Stomach (tissue), 4 donors: ENCODE data around the gene AK9.

ENCODE experiments used
- EP300 ChIP-seq: sonication (generic); formaldehyde crosslinking; IDR thresholded peaks from one replicate; pipeline ENCODE4 v1.6.1; 2017; ENCODE audit warnings: antibody characterized with exemption
- TF ChIP-seq, protein P1 (sequence below), 7 experiments: fragments of 450-650 bp in 4 of 7; fragments of 200-600 bp in 3 of 7; sonication (generic) in 3 of 7; IDR thresholded peaks; one replicate each; pipeline ENCODE4 v1.5.1; 2016 to 2019; ENCODE audit warnings: antibody characterized with exemption in 7 of 7, control low read depth in 2 of 7, mild to moderate bottlenecking in 1 of 7

DNA sequence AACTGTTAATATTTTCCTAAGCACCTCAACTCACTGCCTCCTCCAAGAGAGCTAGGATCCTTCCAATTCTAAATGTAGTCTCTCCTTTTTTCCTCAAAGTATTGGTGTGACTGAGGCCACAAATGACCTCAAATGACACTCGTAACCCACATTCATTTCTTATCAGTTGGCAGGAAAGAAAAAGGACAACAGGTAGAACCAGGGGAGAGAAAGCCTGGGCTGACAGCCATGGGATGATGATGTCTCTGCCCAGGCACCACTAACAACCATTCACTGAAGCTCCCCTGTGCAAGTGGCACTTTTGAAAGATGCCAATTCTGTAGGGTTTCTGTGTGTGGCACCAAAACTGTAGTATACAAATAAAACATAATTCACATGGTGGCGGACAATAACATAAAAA, 215.4 kb downstream of the AK9 start:
- TF ChIP-seq, protein P1, sequence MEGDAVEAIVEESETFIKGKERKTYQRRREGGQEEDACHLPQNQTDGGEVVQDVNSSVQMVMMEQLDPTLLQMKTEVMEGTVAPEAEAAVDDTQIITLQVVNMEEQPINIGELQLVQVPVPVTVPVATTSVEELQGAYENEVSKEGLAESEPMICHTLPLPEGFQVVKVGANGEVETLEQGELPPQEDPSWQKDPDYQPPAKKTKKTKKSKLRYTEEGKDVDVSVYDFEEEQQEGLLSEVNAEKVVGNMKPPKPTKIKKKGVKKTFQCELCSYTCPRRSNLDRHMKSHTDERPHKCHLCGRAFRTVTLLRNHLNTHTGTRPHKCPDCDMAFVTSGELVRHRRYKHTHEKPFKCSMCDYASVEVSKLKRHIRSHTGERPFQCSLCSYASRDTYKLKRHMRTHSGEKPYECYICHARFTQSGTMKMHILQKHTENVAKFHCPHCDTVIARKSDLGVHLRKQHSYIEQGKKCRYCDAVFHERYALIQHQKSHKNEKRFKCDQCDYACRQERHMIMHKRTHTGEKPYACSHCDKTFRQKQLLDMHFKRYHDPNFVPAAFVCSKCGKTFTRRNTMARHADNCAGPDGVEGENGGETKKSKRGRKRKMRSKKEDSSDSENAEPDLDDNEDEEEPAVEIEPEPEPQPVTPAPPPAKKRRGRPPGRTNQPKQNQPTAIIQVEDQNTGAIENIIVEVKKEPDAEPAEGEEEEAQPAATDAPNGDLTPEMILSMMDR (IDR thresholded peaks at IDR 0.05): no peak
- TF ChIP-seq EP300: no peak
